MM.1S (cell line): ENCODE measurements around the gene GLUD2.

Experiments
- DNase-seq: peaks from one replicate; pipeline ENCODE4 v3.0.0-alpha.2; 2015
- H2AFZ ChIP-seq: fragments of 300-600 bp; sonication (generic); 2 replicates; pipeline ENCODE4 v1.6.0; 2016; ENCODE audit warnings: antibody characterized with exemption, low read length
- H3F3A ChIP-seq: fragments of 300-600 bp; sonication (generic); 2 replicates; pipeline ENCODE4 v1.6.1; 2016; ENCODE audit warnings: mild to moderate bottlenecking, antibody characterized with exemption, low read length, moderate library complexity, mixed read lengths; ENCODE audit not compliant: insufficient read depth
- H3K27ac ChIP-seq: fragments of 300-600 bp; sonication (generic); 2 replicates; pipeline ENCODE4 v1.5.1; 2016; ENCODE audit warnings: mild to moderate bottlenecking, low read length
- H3K27me3 ChIP-seq: fragments of 300-600 bp; sonication (generic); replicated peaks from 2 replicates; pipeline ENCODE4 v1.6.0; 2016; ENCODE audit warnings: low read length; ENCODE audit not compliant: insufficient read depth
- H3K36me3 ChIP-seq: fragments of 300-600 bp; sonication (generic); replicated peaks from 2 replicates; pipeline ENCODE4 v1.6.1; 2016; ENCODE audit warnings: mild to moderate bottlenecking, low read length, mixed read lengths; ENCODE audit not compliant: insufficient read depth
- H3K4me1 ChIP-seq: fragments of 300-600 bp; sonication (generic); 2 replicates; pipeline ENCODE4 v1.6.1; 2016; ENCODE audit warnings: low read length, mixed read lengths
- H3K4me2 ChIP-seq: fragments of 300-600 bp; sonication (generic); 2 replicates; pipeline ENCODE4 v1.6.0; 2016; ENCODE audit warnings: low read depth, low read length
- H3K4me3 ChIP-seq: fragments of 300-600 bp; sonication (generic); 2 replicates; pipeline ENCODE4 v1.5.1; 2016; ENCODE audit warnings: low read length, mixed read lengths
- H3K79me2 ChIP-seq: fragments of 300-600 bp; sonication (generic); 2 replicates; pipeline ENCODE4 v1.6.1; 2016; ENCODE audit warnings: mixed run types, low read length, mixed read lengths
- H3K9ac ChIP-seq: fragments of 300-600 bp; sonication (generic); 2 replicates; pipeline ENCODE4 v1.6.1; 2016; ENCODE audit warnings: low read length, mixed read lengths
- H3K9me2 ChIP-seq: fragments of 300-600 bp; sonication (generic); replicated peaks from 2 replicates; pipeline ENCODE4 v1.6.1; 2016; ENCODE audit warnings: mild to moderate bottlenecking, low read length, mixed read lengths; ENCODE audit not compliant: insufficient read depth
- H3K9me3 ChIP-seq: fragments of 300-600 bp; sonication (generic); replicated peaks from 2 replicates; pipeline ENCODE4 v1.6.1; 2016; ENCODE audit warnings: mild to moderate bottlenecking, low read length, mixed read lengths; ENCODE audit not compliant: insufficient read depth
- H4K20me1 ChIP-seq: fragments of 300-600 bp; sonication (generic); 2 replicates; pipeline ENCODE4 v1.6.1; 2016; ENCODE audit warnings: mild to moderate bottlenecking, low read length, moderate library complexity, mixed read lengths; ENCODE audit not compliant: insufficient read depth
- CTCF ChIP-seq: fragments of 300-600 bp; sonication (generic); IDR thresholded peaks from 2 replicates; pipeline ENCODE4 v1.5.1; 2016; ENCODE audit warnings: antibody characterized with exemption, low read length, mixed read lengths
- EZH2 ChIP-seq: fragments of 300-600 bp; sonication (generic); optimal IDR thresholded peaks from 2 replicates; pipeline ENCODE3; 2017; ENCODE audit warnings: low read depth, mild to moderate bottlenecking, antibody characterized with exemption, low read length, mixed read lengths
- EZH2phosphoT487 ChIP-seq: fragments of 300-600 bp; sonication (generic); IDR thresholded peaks from 2 replicates; pipeline ENCODE4 v1.6.1; 2018; ENCODE audit warnings: antibody characterized with exemption, low read length

Gene GLUD2

GRCh38 chrX:121009764-121010163 is 37.6 kb upstream of the GLUD2 start:
- Histone ChIP-seq H4K20me1 (no peaks in the 10 kb centered on the region), H3K4me2 (no peak overlapping the region), H3K9me2 (no peaks in the 10 kb centered on the region), H3K9me3 (no peaks in the 10 kb centered on the region), H2AFZ (no peak overlapping the region), H3K4me3 (no peak overlapping the region), H3K9ac (no peak overlapping the region), H3K27ac (no peak overlapping the region), H3K79me2 (no peaks in the 10 kb centered on the region), H3K36me3 (no peaks in the 10 kb centered on the region), H3K4me1 (no peaks in the 10 kb centered on the region), H3F3A (no peaks in the 10 kb centered on the region), H3K27me3 (no peaks in the 10 kb centered on the region)
- DNase-seq, result no peak
- no peak for TF ChIP-seq CTCF
- no peak for TF ChIP-seq EZH2
- TF ChIP-seq EZH2phosphoT487, result no peak

- no peak for TF ChIP-seq EZH2phosphoT487
- Histone ChIP-seq H3K9me3 (no peaks in the 10 kb centered on the region), H3K9ac (no peak overlapping the region), H4K20me1 (no peaks in the 10 kb centered on the region), H3K79me2 (no peaks in the 10 kb centered on the region), H3F3A (no peaks in the 10 kb centered on the region), H3K4me3 (no peak overlapping the region), H3K27ac (no peak overlapping the region), H2AFZ (no peak overlapping the region), H3K9me2 (no peaks in the 10 kb centered on the region), H3K27me3 (no peaks in the 10 kb centered on the region), H3K36me3 (no peaks in the 10 kb centered on the region), H3K4me2 (no peak overlapping the region), H3K4me1 (no peaks in the 10 kb centered on the region)
- DNase-seq, result no peak
Observed at GRCh38 chrX:121010218-121010617, 37.2 kb upstream of the GLUD2 start.

- Histone ChIP-seq H4K20me1 (no peaks in the 10 kb centered on the region), H3K79me2 (no peaks in the 10 kb centered on the region), H3K9ac (no peak overlapping the region), H3K27ac (no peak overlapping the region), H2AFZ (no peak overlapping the region), H3K4me2 (no peak overlapping the region), H3K4me1 (no peaks in the 10 kb centered on the region), H3K36me3 (no peaks in the 10 kb centered on the region), H3K27me3 (no peaks in the 10 kb centered on the region), H3K9me2 (no peaks in the 10 kb centered on the region), H3K9me3 (no peaks in the 10 kb centered on the region), H3K4me3 (no peak overlapping the region), H3F3A (no peaks in the 10 kb centered on the region)
- no peak for DNase-seq
- no peak for TF ChIP-seq EZH2phosphoT487
- no peak for TF ChIP-seq EZH2
- TF ChIP-seq CTCF, result no peak
Observed at GRCh38 chrX:121011254-121011653, 36.2 kb upstream of the GLUD2 start.

- Histone ChIP-seq H3K9me3 (no peaks in the 10 kb centered on the region), H3K4me2 (no peak overlapping the region), H3F3A (no peaks in the 10 kb centered on the region), H3K36me3 (no peaks in the 10 kb centered on the region), H3K9ac (no peak overlapping the region), H3K4me1 (no peaks in the 10 kb centered on the region), H3K79me2 (no peaks in the 10 kb centered on the region), H2AFZ (no peak overlapping the region), H3K27me3 (no peaks in the 10 kb centered on the region), H3K4me3 (no peak overlapping the region), H4K20me1 (no peaks in the 10 kb centered on the region), H3K27ac (no peak overlapping the region), H3K9me2 (no peaks in the 10 kb centered on the region)
- TF ChIP-seq CTCF (no peak), EZH2 (no peak), EZH2phosphoT487 (no peak)
- DNase-seq, result no peak
Observed at GRCh38 chrX:121013897-121014455, 33.4 kb upstream of the GLUD2 start.
